ENCODE measurements around the gene DNAJC30.

The DNAJC30 gene

DNA sequence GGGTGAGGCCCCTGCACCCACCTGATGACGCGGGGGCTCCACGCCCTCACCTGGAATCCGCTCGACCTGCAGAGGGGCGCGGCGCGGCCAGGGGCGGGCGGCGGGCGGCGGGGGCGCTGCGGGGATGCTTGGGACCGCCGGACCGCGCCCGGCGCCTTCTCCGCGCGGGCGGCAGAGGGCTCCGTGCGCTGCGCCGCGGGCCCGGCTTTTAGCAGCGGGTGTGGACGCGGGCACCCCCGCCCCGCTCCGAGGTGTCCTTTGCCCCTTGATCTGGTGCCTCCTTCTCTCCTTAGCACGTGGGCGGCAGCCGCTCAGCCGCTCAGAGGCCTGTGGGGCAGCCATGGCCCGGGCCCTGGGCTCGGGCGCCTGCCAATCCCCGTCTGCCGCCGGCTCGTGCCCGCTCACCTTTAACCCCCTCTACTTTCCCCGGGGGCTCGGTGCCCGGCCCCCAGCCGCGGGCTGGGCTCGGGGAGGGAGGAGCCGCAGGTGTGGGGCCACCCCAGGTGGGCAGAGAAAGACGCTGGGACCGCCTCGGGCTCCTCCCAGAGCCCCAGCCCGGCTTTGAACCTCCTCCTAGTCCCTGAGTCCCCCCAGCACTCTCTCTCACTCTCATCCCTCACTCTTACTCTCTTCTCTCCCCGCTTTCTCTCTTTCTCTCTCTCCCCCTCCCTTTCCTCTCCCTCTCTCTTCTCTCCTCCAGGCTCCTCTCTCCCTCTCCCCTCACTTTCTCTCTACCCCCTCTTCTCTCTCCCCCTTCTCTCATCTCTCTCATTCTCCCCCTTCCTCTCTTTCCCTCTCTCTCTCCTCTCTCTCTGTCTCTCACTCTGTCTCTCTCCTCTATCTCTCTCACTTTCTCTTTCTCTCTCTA lies 35.3 kb downstream of the DNAJC30 start:
- no peak for DNase-seq (ENCODE audit: low read depth)

DNA sequence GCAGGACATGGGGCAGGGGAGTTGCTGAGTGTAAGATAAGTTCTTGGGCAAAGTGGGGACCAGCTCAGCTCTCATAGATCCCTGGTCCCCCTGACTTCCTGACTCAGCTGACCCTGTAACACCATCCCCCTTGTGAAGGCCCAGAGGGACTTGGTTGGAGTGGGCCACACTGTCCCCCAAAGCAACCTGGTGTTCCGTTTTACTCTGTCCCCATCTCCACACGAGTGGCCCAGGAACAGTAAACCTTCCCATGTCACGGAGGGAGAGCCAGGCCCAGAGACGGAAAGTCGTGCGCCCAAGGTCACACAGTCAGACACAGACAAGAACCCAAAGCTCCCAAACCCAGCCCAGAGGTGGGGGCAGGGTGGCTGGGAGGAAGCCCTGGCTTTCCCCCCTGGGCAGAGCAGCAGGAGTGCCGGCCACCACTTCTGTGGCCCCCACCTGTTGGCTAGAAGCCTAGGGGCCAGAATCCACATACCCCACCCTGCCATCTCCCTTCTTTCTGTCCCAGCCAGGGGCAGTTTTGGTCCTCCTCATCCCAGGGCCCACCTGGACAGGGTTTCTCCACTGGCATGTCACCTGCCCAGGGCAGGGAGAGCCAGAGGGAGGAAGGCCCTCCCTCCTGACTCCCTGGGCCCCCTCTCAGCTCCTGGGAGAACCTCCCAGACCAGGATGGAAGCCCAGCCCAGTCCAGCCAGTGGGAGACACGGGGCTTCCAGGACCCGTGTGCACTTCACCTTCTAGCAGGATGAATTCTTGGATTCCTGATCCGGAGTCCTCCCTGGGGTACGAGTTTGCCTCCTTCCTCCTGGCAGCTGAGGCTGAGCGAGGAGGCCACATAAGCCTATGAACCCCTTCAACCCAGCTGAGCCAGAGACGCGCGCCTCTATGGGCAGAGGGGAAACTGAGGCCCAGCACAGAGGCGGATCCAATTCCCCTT lies 36.2 kb downstream of the DNAJC30 start:
- DNase-seq (ENCODE audit: low read depth) = no peak

DNA sequence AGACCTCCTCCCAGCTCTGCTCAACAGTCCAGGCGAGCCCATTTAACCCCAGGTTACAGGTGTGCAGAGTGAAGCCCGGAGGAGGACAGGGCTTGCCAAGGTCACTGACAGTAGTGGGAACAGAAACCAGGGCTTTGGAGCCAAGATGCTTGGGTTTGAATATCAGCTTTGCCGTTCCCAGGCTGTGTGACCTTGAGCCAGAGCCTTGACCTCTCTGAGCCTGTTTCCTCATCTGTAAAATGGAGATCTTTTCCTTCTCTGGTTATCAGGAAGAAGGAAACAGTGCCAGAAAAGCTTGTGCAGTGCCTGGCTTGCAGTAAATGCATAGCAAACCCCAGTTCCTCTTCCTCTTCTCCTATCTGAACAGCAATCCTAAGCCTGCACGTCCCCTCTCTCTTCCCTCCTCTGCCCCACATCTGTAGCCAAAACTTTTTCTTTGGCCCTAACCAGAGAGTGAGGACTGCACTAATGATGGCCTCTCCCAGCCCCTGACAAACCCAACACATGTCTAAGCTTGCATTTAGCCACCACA lies 37.5 kb downstream of the DNAJC30 start:
- DNase-seq (ENCODE audit: low read depth) = no peak

DNA sequence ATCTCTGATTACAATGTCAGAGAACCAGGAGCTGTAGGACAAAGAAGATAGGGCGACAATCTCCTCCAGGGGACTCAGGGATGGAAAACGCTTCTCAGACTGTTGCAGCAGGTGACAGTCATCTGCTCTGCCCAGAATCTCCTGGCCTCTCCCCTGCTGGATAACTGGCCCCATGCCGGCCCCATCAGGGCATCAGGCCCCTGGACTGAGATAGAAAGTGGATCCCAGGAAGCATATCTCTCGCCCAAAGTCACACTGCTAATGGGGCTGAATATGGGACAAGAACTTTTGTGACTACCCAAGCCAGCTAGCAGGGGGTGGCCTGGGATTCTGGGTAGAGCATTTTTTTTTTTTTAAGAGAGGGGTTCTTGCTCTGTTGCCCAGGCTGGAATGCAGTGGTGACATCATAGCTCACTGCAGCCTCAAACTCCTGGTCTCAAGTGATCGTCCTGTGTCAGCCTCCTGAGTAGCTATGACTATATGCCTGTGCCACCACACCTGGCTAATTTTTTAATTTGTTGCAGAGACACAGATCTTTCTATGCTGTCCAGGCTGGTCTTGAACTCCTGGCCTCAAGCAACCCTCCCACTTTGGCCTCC lies 38.5 kb downstream of the DNAJC30 start:
- no peak for DNase-seq (ENCODE audit: low read depth)

DNA sequence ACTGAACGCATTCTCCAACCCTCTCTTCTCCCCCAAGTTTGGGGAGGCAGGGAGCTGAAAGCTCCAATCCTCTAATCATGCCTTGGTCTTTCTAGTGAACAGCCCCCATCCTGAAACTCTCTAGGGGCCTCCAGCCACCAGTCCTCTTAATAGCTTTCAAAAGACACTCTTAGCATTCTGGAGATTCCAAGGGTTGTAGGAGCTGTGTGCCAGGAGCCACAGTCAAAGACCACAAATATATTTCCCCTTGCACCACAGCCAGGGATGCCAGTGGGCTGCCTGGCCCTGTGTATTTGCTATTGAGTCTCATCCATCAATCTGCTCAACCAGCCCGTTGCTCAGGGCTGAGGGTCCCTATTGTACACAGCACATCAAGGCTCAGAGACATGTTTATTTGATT lies 40.4 kb downstream of the DNAJC30 start:
- DNase-seq (ENCODE audit: low read depth) = no peak

DNA sequence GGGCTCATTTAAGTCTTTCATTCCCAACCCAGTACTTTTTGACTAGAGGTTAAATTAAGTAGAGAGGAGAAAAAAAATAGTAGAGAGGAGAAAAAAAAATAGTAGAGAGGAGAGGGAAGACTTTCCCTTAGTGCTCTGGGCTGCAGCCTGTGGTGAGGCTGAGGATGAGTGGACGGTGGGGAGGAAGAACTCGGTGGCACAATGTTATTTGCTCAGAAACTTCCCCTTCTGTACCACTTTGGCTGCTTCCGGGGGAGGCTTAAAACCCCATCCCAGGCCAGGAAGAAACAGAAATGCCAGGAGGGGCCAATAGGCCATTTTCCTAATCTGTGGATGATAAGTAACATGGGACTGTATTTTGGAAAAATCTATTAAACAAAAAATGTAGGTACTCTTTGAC lies 44.3 kb downstream of the DNAJC30 start:
- no peak for DNase-seq (ENCODE audit: low read depth)

DNA sequence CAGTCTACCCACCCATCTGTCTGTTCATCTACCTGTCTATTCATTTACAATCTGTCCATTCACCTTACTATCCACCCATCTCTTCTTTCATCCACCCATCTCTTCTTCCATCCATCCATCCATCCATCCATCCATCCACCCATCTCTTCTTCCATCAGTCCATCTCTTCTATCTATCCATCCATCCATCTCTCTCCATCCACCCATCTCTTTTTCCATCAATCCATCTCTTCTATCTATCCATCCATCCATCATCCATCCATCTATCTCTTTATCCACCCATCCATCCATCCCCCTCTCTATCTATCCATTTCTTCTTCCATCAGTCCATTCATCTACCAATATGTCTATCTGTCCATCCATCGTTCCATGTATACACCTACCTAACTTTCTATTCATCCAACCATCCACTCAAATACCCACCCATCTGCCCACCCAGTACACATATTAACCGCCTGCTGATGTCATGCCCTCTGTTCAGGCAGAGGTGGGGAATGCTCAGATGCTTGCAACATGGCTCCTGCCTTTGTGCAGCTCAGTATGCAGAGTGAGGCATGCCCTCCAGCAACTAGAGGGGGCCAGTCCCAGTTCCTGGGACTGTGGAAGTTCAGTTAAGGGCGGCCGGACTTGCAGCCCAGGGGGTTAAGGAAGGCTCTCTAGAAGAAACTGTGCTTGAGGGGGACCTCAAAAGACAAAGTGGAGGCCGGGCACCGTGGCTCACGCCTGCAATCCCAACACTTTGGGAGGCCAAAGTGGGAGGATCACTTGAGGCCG lies 47.6 kb downstream of the DNAJC30 start:
- no peak for DNase-seq (ENCODE audit: low read depth)

DNA sequence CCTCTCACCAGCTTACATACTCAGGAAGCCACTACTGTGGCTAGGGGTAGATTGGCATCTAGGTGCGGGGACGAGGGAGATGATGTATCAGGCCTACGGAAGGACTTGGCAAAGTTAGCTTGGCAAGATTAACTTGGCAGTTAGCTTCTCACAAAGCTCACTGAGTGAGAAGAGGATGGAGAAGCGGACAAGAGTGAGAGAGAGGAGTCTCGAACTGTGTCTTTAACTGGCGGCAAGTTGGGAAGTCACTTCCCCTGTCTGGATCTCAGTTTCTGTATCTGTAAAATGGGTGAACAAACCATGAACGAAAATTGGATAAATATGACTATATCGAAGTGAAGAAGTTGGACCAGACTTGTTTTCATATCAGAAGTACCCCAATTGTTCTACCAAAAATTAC lies 49.4 kb downstream of the DNAJC30 start:
- DNase-seq (ENCODE audit: low read depth) = no peak

DNA sequence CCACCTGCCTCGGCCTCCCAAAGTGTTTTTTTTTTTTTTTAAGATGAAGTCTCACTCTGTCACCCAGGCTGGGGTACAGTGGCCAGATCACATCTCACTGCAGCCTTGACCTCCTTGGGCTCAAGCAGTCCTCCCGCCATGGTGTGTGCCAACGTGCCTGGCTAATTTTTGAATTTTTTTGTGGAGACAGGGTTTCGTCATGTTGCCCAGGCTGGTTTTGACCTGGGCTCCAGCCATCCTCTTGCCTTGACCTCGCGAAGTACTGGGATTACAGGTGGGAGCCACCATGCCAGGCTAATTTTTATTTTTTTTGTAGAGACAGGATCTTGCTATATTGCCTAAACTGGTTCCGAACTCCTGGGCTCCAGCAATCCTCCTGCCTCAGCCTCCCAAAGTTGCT lies 49.9 kb downstream of the DNAJC30 start:
- DNase-seq (ENCODE audit: low read depth) = no peak

DNA sequence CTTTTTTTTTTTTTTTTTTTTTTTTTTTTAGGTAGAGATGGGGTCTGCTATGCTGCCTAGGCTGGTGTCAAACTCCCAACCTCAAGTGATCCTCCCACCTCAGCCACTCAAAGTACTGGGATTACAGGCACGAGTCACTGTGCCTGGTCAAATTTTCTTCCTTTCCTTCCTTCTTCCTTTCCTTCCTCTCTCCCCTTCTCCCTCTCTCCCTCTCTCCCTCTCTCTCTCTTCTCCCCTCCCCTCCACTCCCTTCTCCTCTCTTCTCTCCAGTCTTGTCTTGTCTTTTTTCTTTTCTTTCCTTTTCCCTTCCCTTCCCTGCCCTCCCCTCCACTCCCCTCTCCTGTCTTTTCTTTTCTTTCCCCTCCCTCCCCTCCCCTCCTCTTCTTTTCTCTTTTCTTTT lies 51.7 kb downstream of the DNAJC30 start:
- no peak for DNase-seq (ENCODE audit: low read depth)
